ENCODE results near the gene PTH1R.

PTH1R gene

GRCh38 chr3:46905661-46906451, 28.3 kb downstream of the PTH1R start:
- H3K27ac ChIP-seq, result no peak overlapping the region
- TF ChIP-seq POLR2AphosphoS5 (IDR thresholded peaks at IDR 0.05; ENCODE audit: borderline replicate concordance, low read depth, low read length), result no peak
- no peak for TF ChIP-seq FOXP2 (optimal IDR thresholded peaks at IDR 0.05; ENCODE audit: control extremely low read depth, extremely low read length, insufficient read depth)
- no peak for TF ChIP-seq EZH2 (IDR thresholded peaks at IDR 0.05)
- no peak overlapping the region for H3K4me3 ChIP-seq
- H3K9ac ChIP-seq (ENCODE audit: insufficient read length), result no peak overlapping the region
- DNase-seq (ENCODE audit: low read depth, low spot score), result no peak
- no peaks in the 10 kb centered on the region for H3K9me3 ChIP-seq (ENCODE audit: low read depth, low read length)
- H3K36me3 ChIP-seq (ENCODE audit: insufficient read depth, low read length), result no peaks in the 10 kb centered on the region

DNA sequence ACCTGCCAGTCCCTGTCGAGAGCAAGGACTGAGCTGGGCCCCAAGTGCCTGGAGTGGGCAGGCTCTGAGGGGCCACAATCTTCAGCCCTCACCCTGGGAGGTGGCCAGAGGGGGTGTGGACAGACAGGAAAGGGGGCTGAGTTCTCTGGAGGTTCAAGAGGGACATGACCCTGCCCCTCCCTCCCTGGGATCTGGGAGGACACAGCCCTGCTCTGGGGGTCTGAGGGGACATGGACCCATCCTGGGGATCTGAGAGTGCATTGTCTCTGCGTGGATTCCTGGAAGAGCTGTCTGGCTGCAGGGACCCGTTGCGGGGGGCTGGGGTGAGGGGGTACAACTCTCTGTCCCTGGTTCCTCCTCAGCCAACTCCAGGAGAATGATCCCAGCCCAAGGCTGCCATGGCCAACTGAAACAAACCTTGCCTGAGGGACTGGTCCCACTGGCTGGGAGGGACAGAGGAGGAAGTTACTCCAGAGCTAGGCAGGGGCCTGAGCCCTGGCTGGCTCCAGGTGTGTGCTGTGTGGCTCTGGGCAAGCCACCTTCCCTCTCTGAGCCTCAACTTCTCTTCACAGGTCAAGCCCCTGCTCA, 29.0 kb downstream of the PTH1R start:
- Histone ChIP-seq H3K4me3 (no peak overlapping the region), H3K36me3 (ENCODE audit: insufficient read depth, low read length) (no peaks in the 10 kb centered on the region), H3K9ac (ENCODE audit: insufficient read length) (no peak overlapping the region), H3K27ac (no peak overlapping the region), H3K9me3 (ENCODE audit: low read depth, low read length) (no peaks in the 10 kb centered on the region)
- TF ChIP-seq POLR2AphosphoS5 (IDR thresholded peaks at IDR 0.05; ENCODE audit: borderline replicate concordance, low read depth, low read length) (no peak), EZH2 (IDR thresholded peaks at IDR 0.05) (no peak), FOXP2 (optimal IDR thresholded peaks at IDR 0.05; ENCODE audit: control extremely low read depth, extremely low read length, insufficient read depth) (no peak)
- no peak for DNase-seq (ENCODE audit: low read depth, low spot score)

GRCh38 chr3:46907271-46907670, 29.8 kb downstream of the PTH1R start:
- no peak for DNase-seq (ENCODE audit: low read depth, low spot score)
- Histone ChIP-seq H3K36me3 (ENCODE audit: insufficient read depth, low read length) (no peaks in the 10 kb centered on the region), H3K27ac (no peak overlapping the region), H3K9me3 (ENCODE audit: low read depth, low read length) (no peaks in the 10 kb centered on the region), H3K9ac (ENCODE audit: insufficient read length) (no peak overlapping the region), H3K4me3 (no peak overlapping the region)
- no peak for TF ChIP-seq FOXP2 (optimal IDR thresholded peaks at IDR 0.05; ENCODE audit: control extremely low read depth, extremely low read length, insufficient read depth)
- no peak for TF ChIP-seq POLR2AphosphoS5 (IDR thresholded peaks at IDR 0.05; ENCODE audit: borderline replicate concordance, low read depth, low read length)
- no peak for TF ChIP-seq EZH2 (IDR thresholded peaks at IDR 0.05)

GRCh38 chr3:46907960-46908293, 30.4 kb downstream of the PTH1R start:
- Histone ChIP-seq H3K9ac (ENCODE audit: insufficient read length) (no peak overlapping the region), H3K9me3 (ENCODE audit: low read depth, low read length) (no peaks in the 10 kb centered on the region), H3K36me3 (ENCODE audit: insufficient read depth, low read length) (no peaks in the 10 kb centered on the region), H3K4me3 (no peak overlapping the region), H3K27ac (no peak overlapping the region)
- TF ChIP-seq FOXP2 (optimal IDR thresholded peaks at IDR 0.05; ENCODE audit: control extremely low read depth, extremely low read length, insufficient read depth) (no peak), EZH2 (IDR thresholded peaks at IDR 0.05) (no peak), POLR2AphosphoS5 (IDR thresholded peaks at IDR 0.05; ENCODE audit: borderline replicate concordance, low read depth, low read length) (no peak)
- DNase-seq (ENCODE audit: low read depth, low spot score), result no peak

DNA sequence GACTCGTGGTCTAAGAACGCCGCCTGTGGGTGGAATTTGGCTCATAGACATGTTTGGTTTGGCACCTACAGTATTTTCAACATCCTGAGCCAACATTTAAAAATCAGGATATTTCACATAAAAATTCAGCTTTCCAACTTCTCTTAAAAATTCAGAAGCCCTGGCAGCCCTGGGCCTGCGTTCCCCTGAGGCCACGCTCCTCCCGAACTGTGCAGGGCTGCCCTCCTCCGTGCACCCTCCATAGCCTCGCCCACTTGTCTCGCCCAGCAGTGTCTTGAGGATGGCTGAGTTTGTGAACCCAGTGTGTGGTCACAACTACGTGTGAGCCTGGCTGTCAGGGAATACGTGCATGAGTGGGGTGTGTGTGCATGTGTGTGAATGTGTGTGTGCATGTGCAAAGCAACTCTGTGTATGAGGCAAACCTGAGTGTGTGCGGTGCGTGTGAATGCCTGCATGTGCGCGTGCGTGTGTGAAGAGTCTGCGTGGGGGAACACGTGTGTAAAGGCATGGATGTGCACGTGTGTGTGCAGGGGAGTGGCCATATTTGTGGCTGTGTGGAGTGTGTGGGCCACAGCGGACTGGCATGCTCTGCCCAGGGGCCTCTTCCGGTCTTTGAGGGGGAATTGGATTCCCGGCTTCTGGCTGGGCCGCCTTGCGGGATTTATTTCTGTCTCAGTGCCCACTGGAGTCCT, 30.9 kb downstream of the PTH1R start:
- H3K27ac ChIP-seq, result no peak overlapping the region
- DNase-seq (ENCODE audit: low read depth, low spot score), result no peak

DNA sequence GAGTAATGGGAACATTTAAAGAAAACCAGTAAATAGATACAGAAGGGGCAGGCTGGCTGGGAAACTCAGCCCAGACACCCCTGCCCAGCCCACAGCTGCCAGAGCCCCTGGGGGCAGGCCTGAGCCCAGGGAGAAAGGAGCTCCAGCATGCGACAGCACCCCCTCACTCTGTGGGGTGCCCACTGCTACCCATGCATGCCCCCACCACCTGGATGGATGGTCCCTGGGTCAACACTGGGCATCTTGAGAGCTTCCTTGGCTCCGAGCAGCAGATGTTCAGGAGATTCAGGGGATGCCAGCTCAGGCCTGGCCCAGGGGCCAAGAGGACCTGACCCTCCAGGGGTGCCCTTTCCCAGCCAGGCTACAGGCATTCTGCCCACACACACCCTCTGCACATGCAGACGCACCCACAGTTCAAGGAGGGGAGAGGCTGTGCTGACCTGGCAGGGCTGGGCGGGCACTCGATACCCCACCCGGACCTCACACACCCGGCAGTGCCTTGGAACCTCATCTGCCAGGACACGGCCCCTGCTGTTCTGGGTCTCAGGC, 31.5 kb downstream of the PTH1R start:
- TF ChIP-seq FOXP2 (optimal IDR thresholded peaks at IDR 0.05; ENCODE audit: control extremely low read depth, extremely low read length, insufficient read depth) (no peak), EZH2 (IDR thresholded peaks at IDR 0.05) (no peak), POLR2AphosphoS5 (IDR thresholded peaks at IDR 0.05; ENCODE audit: borderline replicate concordance, low read depth, low read length) (no peak)
- Histone ChIP-seq H3K27ac (no peak overlapping the region), H3K9ac (ENCODE audit: insufficient read length) (no peak overlapping the region), H3K9me3 (ENCODE audit: low read depth, low read length) (no peaks in the 10 kb centered on the region), H3K36me3 (ENCODE audit: insufficient read depth, low read length) (no peaks in the 10 kb centered on the region), H3K4me3 (no peak overlapping the region)
- no peak for DNase-seq (ENCODE audit: low read depth, low spot score)

More for the DNA sequence above, 30.9 kb downstream of the PTH1R start:
- no peak overlapping the region for H3K4me3 ChIP-seq
- no peak overlapping the region for H3K9ac ChIP-seq (ENCODE audit: insufficient read length)
- H3K9me3 ChIP-seq (ENCODE audit: low read depth, low read length), result no peaks in the 10 kb centered on the region
- TF ChIP-seq EZH2 (IDR thresholded peaks at IDR 0.05) (no peak), POLR2AphosphoS5 (IDR thresholded peaks at IDR 0.05; ENCODE audit: borderline replicate concordance, low read depth, low read length) (no peak), FOXP2 (optimal IDR thresholded peaks at IDR 0.05; ENCODE audit: control extremely low read depth, extremely low read length, insufficient read depth) (no peak)
- no peaks in the 10 kb centered on the region for H3K36me3 ChIP-seq (ENCODE audit: insufficient read depth, low read length)

GRCh38 chr3:46909535-46910161, 32.1 kb downstream of the PTH1R start:
- Histone ChIP-seq H3K9me3 (ENCODE audit: low read depth, low read length) (no peaks in the 10 kb centered on the region), H3K9ac (ENCODE audit: insufficient read length) (no peak overlapping the region), H3K27ac (no peak overlapping the region), H3K4me3 (no peak overlapping the region), H3K36me3 (ENCODE audit: insufficient read depth, low read length) (no peaks in the 10 kb centered on the region)
- DNase-seq (ENCODE audit: low read depth, low spot score), result no peak
- TF ChIP-seq FOXP2 (optimal IDR thresholded peaks at IDR 0.05; ENCODE audit: control extremely low read depth, extremely low read length, insufficient read depth) (no peak), POLR2AphosphoS5 (IDR thresholded peaks at IDR 0.05; ENCODE audit: borderline replicate concordance, low read depth, low read length) (no peak), EZH2 (IDR thresholded peaks at IDR 0.05) (no peak)
